MCF 10A (cell line): ENCODE results near the gene NEURL1B. TPM values are rescaled to one million over a fixed set of nuclear protein-coding genes. Genes with fewer than 3 reads are reported as not detected.

ENCODE experiments used
- BruUV-seq: library from RNA; stranded (reverse); fragments of 400-500 nt; replicated peaks from 2 replicates; lab custom pipeline; 2021; lab: Mats Ljungman, UMichigan
- CTCF ChIA-PET: fragments of 300-600 bp; sonication (Branson Sonifier 250); formaldehyde crosslinking; extraction: SDS; loops from one replicate; lab custom pipeline; 2021; ENCODE audit warnings: antibody characterized with exemption, inconsistent platforms; lab: Yijun Ruan, JAX
- POLR2A ChIA-PET: fragments of 300-600, 350-650 bp; sonication (Branson Sonifier 250); formaldehyde crosslinking; extraction: SDS; loops from one replicate; lab custom pipeline; 2020; ENCODE audit warnings: antibody characterized with exemption, inconsistent platforms; lab: Yijun Ruan, JAX
- DNase-seq: peaks from one replicate; pipeline ENCODE4 v3.0.0-alpha.2; 2018; ENCODE audit not compliant: unreplicated experiment
- H3K27ac Mint-ChIP-seq: one replicate; pipeline ENCODE4 v1.8.0; 2022; ENCODE audit warnings: mild to moderate bottlenecking, low read depth, mixed read lengths; ENCODE audit not compliant: unreplicated experiment
- H3K27me3 Mint-ChIP-seq: one replicate; pipeline ENCODE4 v1.8.0; 2022; ENCODE audit warnings: mixed read lengths; ENCODE audit not compliant: insufficient read depth, unreplicated experiment
- H3K36me3 Mint-ChIP-seq: one replicate; pipeline ENCODE4 v1.8.0; 2022; ENCODE audit warnings: mild to moderate bottlenecking, moderate library complexity, mixed read lengths; ENCODE audit not compliant: insufficient read depth, unreplicated experiment
- H3K4me1 Mint-ChIP-seq: one replicate; pipeline ENCODE4 v1.8.0; 2022; ENCODE audit warnings: mixed read lengths; ENCODE audit not compliant: insufficient read depth, unreplicated experiment
- H3K4me3 Mint-ChIP-seq: one replicate; pipeline ENCODE4 v1.8.0; 2022; ENCODE audit warnings: mild to moderate bottlenecking, moderate library complexity, mixed read lengths; ENCODE audit not compliant: unreplicated experiment
- H3K9me3 Mint-ChIP-seq: one replicate; pipeline ENCODE4 v1.8.0; 2022; ENCODE audit warnings: mixed read lengths; ENCODE audit not compliant: unreplicated experiment
- intact Hi-C: fragments of 100-400 bp; cut with micrococcal nuclease; formaldehyde crosslinking; loops from 2 replicates; pipeline ENCODE4 v1.14.1; 2022
- microRNA-seq: library from miRNA; unstranded; fragments of <30 nt; microRNA quantifications from one replicate; pipeline ENCODE4 v1.2.0, GENCODE V29; 2022
- total RNA-seq: library from RNA; stranded (reverse); gene quantifications from 2 replicates; pipeline ENCODE4 v1.2.3, GENCODE V29; 2022
- TF ChIP-seq, protein P1 (sequence below): fragments of 200-600 bp; IDR thresholded peaks from one replicate; pipeline ENCODE4 v1.8.0; 2022; ENCODE audit warnings: antibody characterized with exemption, mild to moderate bottlenecking; ENCODE audit not compliant: unreplicated experiment

The NEURL1B gene
- total RNA-seq, 1 experiment from 2014 or later: 7.6 TPM

DNA sequence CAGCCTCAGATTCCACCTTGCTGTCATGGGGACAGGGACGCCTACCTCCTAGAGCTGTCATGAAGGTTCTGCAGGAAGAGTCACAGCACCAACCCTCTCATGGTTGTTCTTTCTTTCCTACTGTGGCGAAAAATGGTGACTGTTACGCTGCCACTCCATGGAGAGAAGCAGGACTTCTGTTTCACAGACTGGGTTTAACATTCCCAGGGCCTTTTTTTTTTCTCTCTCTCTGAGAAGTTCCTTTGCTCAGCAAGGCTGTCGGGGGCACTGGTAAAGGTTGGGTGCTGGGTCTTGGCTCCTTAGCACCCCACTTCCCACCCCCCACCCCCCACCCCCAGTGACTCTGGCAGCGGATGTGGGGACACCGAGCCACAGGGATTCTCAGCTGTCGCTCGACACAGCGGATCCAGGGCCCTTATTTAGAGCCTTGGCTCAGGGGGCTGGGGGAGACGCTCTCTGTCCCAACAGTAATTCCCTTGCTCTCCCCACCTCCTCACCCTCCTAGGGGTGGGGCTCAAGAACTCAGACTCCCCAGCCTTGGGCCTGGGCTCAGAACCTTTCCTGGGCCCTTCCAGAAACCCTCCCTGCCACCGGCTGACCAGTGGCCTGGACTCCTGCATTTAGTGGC lies 95.6 kb downstream of the NEURL1B start:
- POLR2A ChIA-PET: interaction anchor here (4.3 kb wide), 1 partner anchor 23 kb away, joined by 44 read pairs; no protein-coding TSS in a partner anchor
- no peaks in the 10 kb centered on the region for H3K27me3 Mint-ChIP-seq
- H3K36me3 Mint-ChIP-seq: peaks cover 12% of the 10 kb centered on the region
- H3K9me3 Mint-ChIP-seq: no peaks in the 10 kb centered on the region
- TF ChIP-seq, protein P1, sequence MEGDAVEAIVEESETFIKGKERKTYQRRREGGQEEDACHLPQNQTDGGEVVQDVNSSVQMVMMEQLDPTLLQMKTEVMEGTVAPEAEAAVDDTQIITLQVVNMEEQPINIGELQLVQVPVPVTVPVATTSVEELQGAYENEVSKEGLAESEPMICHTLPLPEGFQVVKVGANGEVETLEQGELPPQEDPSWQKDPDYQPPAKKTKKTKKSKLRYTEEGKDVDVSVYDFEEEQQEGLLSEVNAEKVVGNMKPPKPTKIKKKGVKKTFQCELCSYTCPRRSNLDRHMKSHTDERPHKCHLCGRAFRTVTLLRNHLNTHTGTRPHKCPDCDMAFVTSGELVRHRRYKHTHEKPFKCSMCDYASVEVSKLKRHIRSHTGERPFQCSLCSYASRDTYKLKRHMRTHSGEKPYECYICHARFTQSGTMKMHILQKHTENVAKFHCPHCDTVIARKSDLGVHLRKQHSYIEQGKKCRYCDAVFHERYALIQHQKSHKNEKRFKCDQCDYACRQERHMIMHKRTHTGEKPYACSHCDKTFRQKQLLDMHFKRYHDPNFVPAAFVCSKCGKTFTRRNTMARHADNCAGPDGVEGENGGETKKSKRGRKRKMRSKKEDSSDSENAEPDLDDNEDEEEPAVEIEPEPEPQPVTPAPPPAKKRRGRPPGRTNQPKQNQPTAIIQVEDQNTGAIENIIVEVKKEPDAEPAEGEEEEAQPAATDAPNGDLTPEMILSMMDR: no peak
- H3K4me1 Mint-ChIP-seq: peaks cover 48% of the 10 kb centered on the region
- CTCF ChIA-PET: interaction anchor here (0.6 to 1.3 kb wide), 2 partner anchors 22 to 1168 kb away, joined by 5 read pairs; no protein-coding TSS in a partner anchor
- no peak for DNase-seq
- intact Hi-C loops: no loop called here
- BruUV-seq: no TSS peak
- H3K4me3 Mint-ChIP-seq: no peak overlapping the region
- no peak overlapping the region for H3K27ac Mint-ChIP-seq

DNA sequence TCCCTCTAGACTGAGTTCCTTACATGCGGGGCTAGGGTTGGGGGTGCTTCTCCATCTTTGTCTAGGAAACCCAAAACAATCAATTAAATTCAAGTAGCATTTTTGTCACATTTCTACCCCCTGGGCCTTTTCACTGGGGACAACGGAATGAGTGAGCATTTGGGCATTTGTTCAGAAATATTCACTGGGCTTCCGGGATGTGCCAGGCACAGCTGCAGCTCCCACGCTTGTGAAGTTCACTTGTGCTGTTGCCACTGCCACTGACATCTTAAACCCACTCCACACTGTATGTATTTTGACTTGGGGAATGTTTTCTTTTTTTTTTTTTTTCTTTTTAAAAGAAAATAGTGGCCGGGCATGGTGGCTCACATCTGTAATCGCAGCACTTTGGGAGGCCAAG lies 98.3 kb downstream of the NEURL1B start:
- Mint-ChIP-seq H3K27me3 (no peaks in the 10 kb centered on the region), H3K27ac (peak overlapping the region; percentile 95), H3K36me3 (peaks cover 6% of the 10 kb centered on the region), H3K4me1 (peaks cover 24% of the 10 kb centered on the region), H3K4me3 (no peak overlapping the region), H3K9me3 (no peaks in the 10 kb centered on the region)
- POLR2A ChIA-PET: no interaction called here
- TF ChIP-seq, protein P1: no peak
- CTCF ChIA-PET: no interaction called here
- intact Hi-C loops: no loop called here
- no TSS peak for BruUV-seq
- DNase-seq: no peak

DNA sequence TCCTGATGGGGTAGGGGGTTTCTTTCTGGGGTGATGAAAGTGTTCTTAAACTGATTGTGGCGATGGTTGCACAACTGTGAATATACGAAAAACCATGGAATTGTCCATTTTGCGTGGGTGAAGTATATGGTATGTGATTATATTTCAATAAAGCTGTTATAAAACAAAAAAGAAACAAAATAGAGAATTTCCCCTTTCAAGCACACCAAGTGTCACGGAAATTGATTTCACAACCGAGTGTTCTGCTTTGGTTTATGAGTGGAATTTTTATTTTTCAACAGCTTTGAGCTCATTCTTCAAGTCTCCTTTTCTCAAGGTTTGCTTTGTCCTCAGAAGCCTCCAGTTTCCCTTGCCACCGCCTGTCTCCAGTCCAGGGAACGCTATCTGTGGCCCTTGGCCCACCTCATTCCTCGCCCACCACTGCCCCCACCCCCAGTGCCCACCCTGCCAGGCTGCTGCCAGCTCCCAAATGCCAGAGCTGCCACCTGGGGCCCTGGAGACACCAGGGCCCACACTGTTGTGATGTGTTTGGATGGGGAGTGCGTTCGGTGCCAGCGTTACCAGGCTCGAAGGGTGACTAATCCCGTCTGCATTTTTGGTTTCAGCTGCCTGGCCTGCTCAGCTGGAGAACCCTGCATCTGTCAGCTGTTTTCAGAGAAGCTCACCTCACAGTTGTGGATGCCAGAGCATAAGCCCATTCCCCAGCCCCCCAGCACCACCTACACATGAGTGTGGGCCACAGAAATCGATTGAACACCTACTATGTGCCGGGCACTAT lies 99.6 kb downstream of the NEURL1B start:
- intact Hi-C loops: loop anchor here (1.0 kb wide), 1 partner anchor 25 kb away; no protein-coding TSS in a partner anchor
- Mint-ChIP-seq H3K9me3 (no peaks in the 10 kb centered on the region), H3K36me3 (peaks cover 6% of the 10 kb centered on the region), H3K27me3 (no peaks in the 10 kb centered on the region), H3K4me1 (peaks cover 23% of the 10 kb centered on the region), H3K27ac (peak overlapping the region; percentile 95), H3K4me3 (no peak overlapping the region)
- BruUV-seq: TSS peak; percentile 100
- peak; percentile 91 for DNase-seq
- TF ChIP-seq, protein P1: no peak
- CTCF ChIA-PET: interaction anchor here (0.6 to 1.8 kb wide), 11 partner anchors 9 to 291 kb away, joined by 3 to 7 read pairs (median 3); no protein-coding TSS in a partner anchor
- POLR2A ChIA-PET: interaction anchor here (0.7 to 2.7 kb wide), 18 partner anchors 9 to 243 kb away, joined by 3 to 35 read pairs (median 5); partner anchors contain the start of genes ATP6V0E1 and DUSP1

Small RNA genes lying within 50 kb of the gene (microRNA-seq; reads per million reads assigned to microRNA genes)
- not detected for gene MIR5003

Other genes with a start within 250 kb of the NEURL1B start
- gene SH3PXD2B, start 186.7 kb upstream of the NEURL1B start, total RNA-seq: 34.1 and 42.3 TPM in 2 replicates
- gene DUSP1, start 129.9 kb downstream of the NEURL1B start, total RNA-seq: 594 and 611 TPM in 2 replicates
- 257 and 292 TPM in 2 replicates for gene ERGIC1, start 193.0 kb downstream of the NEURL1B start, total RNA-seq